ENCODE data around the gene SECISBP2. TPM values are rescaled to one million over a fixed set of nuclear protein-coding genes. Genes with fewer than 3 reads are reported as not detected.

SECISBP2 gene
- polyA plus RNA-seq, 2 of the 4 experiments (the other 2 are of a cell fraction), result 16.3 to 43.4 TPM

GRCh38 chr9:89372230-89372816, 54.0 kb downstream of the SECISBP2 start:
- ATAC-seq (peak; percentile 26 to 57; a peak in 5 of 6 replicates), FAIRE-seq (no peak), DNase-seq (ENCODE audit: low read depth in 1 of 2, low spot score in 1 of 2) (peak in 1 of 2 experiments; percentile 29)
- POLR2A ChIA-PET, result no interaction called here
- Histone ChIP-seq H3K9me3 (no peaks in the 10 kb centered on the region), H3K27ac (no peak overlapping the region), H3K4me2 (no peak overlapping the region), H3K4me1 (no peaks in the 10 kb centered on the region), H3K4me3 (no peak overlapping the region)
- CTCF ChIA-PET, result no interaction called here
- TF ChIP-seq RCOR1 (IDR thresholded peaks at IDR 0.05; ENCODE audit: low read depth, low read length) (no peak), BHLHE40 (IDR thresholded peaks at IDR 0.05; ENCODE audit: low read depth, low read length) (no peak), CTCF (IDR thresholded peaks at IDR 0.05) (no peak), HOXB5 (CRISPR knock-in tag; IDR thresholded peaks at IDR 0.05) (no peak), MAFK (IDR thresholded peaks at IDR 0.05; ENCODE audit: partially characterized antibody) (no peak), JUNB (IDR thresholded peaks at IDR 0.05) (no peak)
- WGBS (ENCODE audit: missing lambda C conversion rate), result 85% methylated on average over 10 of the region's 14 CpGs

- ATAC-seq, result peak; percentile 16 to 17; a peak in 4 of 6 replicates
- CTCF ChIA-PET, result interaction anchor here (2.8 kb wide), 1 partner anchor 10 kb away, joined by 9 read pairs; no protein-coding TSS in a partner anchor
- H3K4me1 ChIP-seq, result no peaks in the 10 kb centered on the region
- H3K4me2 ChIP-seq, result no peak overlapping the region
- no peak for DNase-seq (ENCODE audit: low read depth in 1 of 2, low spot score in 1 of 2)
- 93% methylated on average over 8 of the region's 8 CpGs for WGBS (ENCODE audit: missing lambda C conversion rate)
- H3K4me3 ChIP-seq, result no peak overlapping the region
- no peaks in the 10 kb centered on the region for H3K9me3 ChIP-seq
- no peak overlapping the region for H3K27ac ChIP-seq
- no peak for FAIRE-seq
- TF ChIP-seq FOSL2 (IDR thresholded peaks at IDR 0.05), result no peak
- TF ChIP-seq FOSL2 (CRISPR knock-in tag; IDR thresholded peaks at IDR 0.05), result no peak
- no peak for TF ChIP-seq POLR2AphosphoS2 (conservative IDR thresholded peaks at IDR 0.05; ENCODE audit: low read length)
- no peak for TF ChIP-seq MAX (IDR thresholded peaks at IDR 0.05)
- TF ChIP-seq ZNF302 (CRISPR knock-in tag; IDR thresholded peaks at IDR 0.05), result no peak
- POLR2A ChIA-PET, result no interaction called here
Measured at GRCh38 chr9:89372979-89373378, 54.7 kb downstream of the SECISBP2 start.

- CTCF ChIA-PET, result interaction anchor here (1.0 to 2.8 kb wide), 3 partner anchors 11 to 29 kb away, joined by 3 to 9 read pairs (median 3); no protein-coding TSS in a partner anchor
Measured at GRCh38 chr9:89374176-89374575, 55.9 kb downstream of the SECISBP2 start.

More at GRCh38 chr9:89374176-89374575, 55.9 kb downstream of the SECISBP2 start:
- H3K4me3 ChIP-seq, result no peak overlapping the region
- H3K27ac ChIP-seq, result no peak overlapping the region
- POLR2A ChIA-PET, result no interaction called here
- DNase-seq (ENCODE audit: low read depth in 1 of 2, low spot score in 1 of 2) (no peak), FAIRE-seq (no peak), ATAC-seq (peak in 1 of 2 experiments; percentile 11; a peak in 1 of 6 replicates)
- WGBS (ENCODE audit: missing lambda C conversion rate), result 85% methylated on average over 4 of the region's 4 CpGs
- H3K4me1 ChIP-seq, result no peaks in the 10 kb centered on the region
- H3K9me3 ChIP-seq, result no peaks in the 10 kb centered on the region
- TF ChIP-seq EHMT2 (IDR thresholded peaks at IDR 0.05; ENCODE audit: low read depth) (no peak), NFE2L2 (conservative IDR thresholded peaks at IDR 0.05; ENCODE audit: low read length) (no peak), JUN (IDR thresholded peaks at IDR 0.05) (no peak), NR3C1 (IDR thresholded peaks at IDR 0.05) (no peak), HDAC2 (IDR thresholded peaks at IDR 0.05) (no peak), CHD4 (IDR thresholded peaks at IDR 0.05; ENCODE audit: borderline replicate concordance) (no peak), HOXB5 (CRISPR knock-in tag; IDR thresholded peaks at IDR 0.05) (no peak), MAFK (IDR thresholded peaks at IDR 0.05; ENCODE audit: partially characterized antibody) (no peak), MYC (IDR thresholded peaks at IDR 0.05; ENCODE audit: borderline replicate concordance, low read length) (no peak), PHF8 (IDR thresholded peaks at IDR 0.05; ENCODE audit: borderline replicate concordance, low read depth) (no peak), ATOH8 (CRISPR knock-in tag; IDR thresholded peaks at IDR 0.05; ENCODE audit: low read depth) (no peak), CBX2 (IDR thresholded peaks at IDR 0.05; ENCODE audit: borderline replicate concordance, low read depth) (no peak), POLR2AphosphoS2 (conservative IDR thresholded peaks at IDR 0.05; ENCODE audit: low read length) (no peak), KDM1A (IDR thresholded peaks at IDR 0.05; ENCODE audit: low read depth) (no peak)
- H3K4me2 ChIP-seq, result no peak overlapping the region
